ENCODE measurements around the gene MAD2L1BP.
"Not testable (repeated sequence)": the region's sequence is repeated elsewhere in the genome, so short reads cannot be mapped to it uniquely, and the experiment has no call there.

The MAD2L1BP gene, protein sequence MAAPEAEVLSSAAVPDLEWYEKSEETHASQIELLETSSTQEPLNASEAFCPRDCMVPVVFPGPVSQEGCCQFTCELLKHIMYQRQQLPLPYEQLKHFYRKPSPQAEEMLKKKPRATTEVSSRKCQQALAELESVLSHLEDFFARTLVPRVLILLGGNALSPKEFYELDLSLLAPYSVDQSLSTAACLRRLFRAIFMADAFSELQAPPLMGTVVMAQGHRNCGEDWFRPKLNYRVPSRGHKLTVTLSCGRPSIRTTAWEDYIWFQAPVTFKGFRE

GRCh38 chr6:43635387-43636307, at the start of gene MAD2L1BP:
Gene MAD2L1BP (plus strand): TSS chr6:43635840. CDS start chr6:43635876, 36 bp downstream.
- no peaks in the 10 kb centered on the region for H3K27me3 Mint-ChIP-seq
- H3K4me1 Mint-ChIP-seq (ENCODE audit: low read depth): peaks cover 62% of the 10 kb centered on the region
- no peaks in the 10 kb centered on the region for H3K9me3 Mint-ChIP-seq
- peak within 1 kb of the TSS; percentile 94 for H3K27ac Mint-ChIP-seq
- H3K4me3 Mint-ChIP-seq: peak within 1 kb of the TSS; percentile 99
- peaks cover 51% of the 10 kb centered on the region for H3K36me3 Mint-ChIP-seq (ENCODE audit: low read depth)
- intact Hi-C loops (cut with micrococcal nuclease): no loop called here

GRCh38 chr6:43588194-43588593, 47.4 kb upstream of the MAD2L1BP start:
- H3K27ac Mint-ChIP-seq: no peak overlapping the region
- intact Hi-C loops (cut with micrococcal nuclease): no loop called here
- H3K9me3 Mint-ChIP-seq: no peaks in the 10 kb centered on the region
- no peaks in the 10 kb centered on the region for H3K4me1 Mint-ChIP-seq (ENCODE audit: low read depth)
- H3K4me3 Mint-ChIP-seq: no peak overlapping the region
- no peaks in the 10 kb centered on the region for H3K27me3 Mint-ChIP-seq
- H3K36me3 Mint-ChIP-seq (ENCODE audit: low read depth): peaks cover 79% of the 10 kb centered on the region

GRCh38 chr6:43589564-43589963, 46.1 kb upstream of the MAD2L1BP start:
- H3K4me3 Mint-ChIP-seq; H3K4me1 Mint-ChIP-seq (ENCODE audit: low read depth); H3K9me3 Mint-ChIP-seq; H3K27ac Mint-ChIP-seq; H3K27me3 Mint-ChIP-seq; intact Hi-C loops (cut with micrococcal nuclease): not testable (repeated sequence)
- H3K36me3 Mint-ChIP-seq (ENCODE audit: low read depth): peaks cover 66% of the 10 kb centered on the region

- peaks cover 42% of the 10 kb centered on the region for H3K36me3 Mint-ChIP-seq (ENCODE audit: low read depth)
- no peaks in the 10 kb centered on the region for H3K27me3 Mint-ChIP-seq
- no peak overlapping the region for H3K27ac Mint-ChIP-seq
- intact Hi-C loops (cut with micrococcal nuclease): no loop called here
- no peak overlapping the region for H3K4me3 Mint-ChIP-seq
- no peaks in the 10 kb centered on the region for H3K4me1 Mint-ChIP-seq (ENCODE audit: low read depth)
- H3K9me3 Mint-ChIP-seq: no peaks in the 10 kb centered on the region
Measured at GRCh38 chr6:43593938-43594337, 41.7 kb upstream of the MAD2L1BP start.

DNA sequence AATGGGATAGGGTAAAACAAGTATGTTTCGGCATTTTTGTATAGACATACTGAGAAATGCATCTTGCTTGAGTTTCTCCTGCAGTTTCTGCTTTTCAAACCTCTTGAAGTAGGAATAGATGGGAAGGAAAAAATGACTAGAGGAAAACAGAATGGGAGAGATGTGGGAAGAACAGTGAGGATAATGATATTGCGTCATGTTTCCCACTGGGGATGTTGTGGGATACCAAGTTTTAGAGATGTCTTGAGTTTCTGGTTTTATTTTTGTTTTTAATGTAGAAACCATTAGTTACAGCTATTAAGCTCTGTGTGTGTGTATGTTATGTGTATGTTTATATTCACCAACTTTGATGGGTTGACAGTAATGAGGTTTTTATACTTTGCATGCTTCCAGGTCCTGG, 35.0 kb upstream of the MAD2L1BP start:
- H3K4me1 Mint-ChIP-seq (ENCODE audit: low read depth): no peaks in the 10 kb centered on the region
- intact Hi-C loops (cut with micrococcal nuclease): no loop called here
- H3K9me3 Mint-ChIP-seq: no peaks in the 10 kb centered on the region
- peaks cover 77% of the 10 kb centered on the region for H3K36me3 Mint-ChIP-seq (ENCODE audit: low read depth)
- H3K27ac Mint-ChIP-seq: no peak overlapping the region
- no peak overlapping the region for H3K4me3 Mint-ChIP-seq
- H3K27me3 Mint-ChIP-seq: no peaks in the 10 kb centered on the region

GRCh38 chr6:43604174-43604573, 31.5 kb upstream of the MAD2L1BP start:
- H3K36me3 Mint-ChIP-seq (ENCODE audit: low read depth): peaks cover 83% of the 10 kb centered on the region
- H3K9me3 Mint-ChIP-seq: no peaks in the 10 kb centered on the region
- no peak overlapping the region for H3K4me3 Mint-ChIP-seq
- intact Hi-C loops (cut with micrococcal nuclease): no loop called here
- no peak overlapping the region for H3K27ac Mint-ChIP-seq
- no peaks in the 10 kb centered on the region for H3K27me3 Mint-ChIP-seq
- peaks cover 13% of the 10 kb centered on the region for H3K4me1 Mint-ChIP-seq (ENCODE audit: low read depth)

GRCh38 chr6:43606019-43606418, 29.6 kb upstream of the MAD2L1BP start:
- Mint-ChIP-seq H3K27ac (no peak overlapping the region), H3K27me3 (no peaks in the 10 kb centered on the region), H3K9me3 (no peaks in the 10 kb centered on the region), H3K4me1 (ENCODE audit: low read depth) (peaks cover 16% of the 10 kb centered on the region), H3K36me3 (ENCODE audit: low read depth) (peaks cover 77% of the 10 kb centered on the region), H3K4me3 (no peak overlapping the region)
- intact Hi-C loops (cut with micrococcal nuclease): no loop called here

DNA sequence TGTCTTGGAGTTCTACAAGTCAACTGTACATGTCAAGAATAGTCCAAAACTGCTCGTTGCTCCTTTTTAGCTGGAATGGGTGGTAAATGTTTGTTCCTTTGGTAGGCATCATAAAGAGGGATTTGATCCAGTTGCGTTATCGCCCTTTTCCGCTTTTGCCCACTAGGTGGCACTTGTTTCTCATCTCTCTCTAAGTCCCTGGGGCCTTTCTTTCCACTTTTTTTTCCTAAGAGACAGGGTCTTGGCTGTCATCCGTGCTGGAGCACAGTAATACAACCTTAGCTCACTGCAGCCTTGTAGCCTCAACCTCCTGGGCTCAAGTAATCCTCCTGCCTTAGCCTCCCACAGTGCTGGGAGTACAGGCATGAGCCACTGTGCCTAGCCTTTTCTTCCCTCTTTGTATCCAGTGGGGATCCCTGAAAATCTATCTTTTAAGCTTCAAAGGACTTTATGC, 27.3 kb upstream of the MAD2L1BP start:
- Mint-ChIP-seq H3K4me3 (no peak overlapping the region), H3K27me3 (no peaks in the 10 kb centered on the region), H3K4me1 (ENCODE audit: low read depth) (peaks cover 16% of the 10 kb centered on the region), H3K36me3 (ENCODE audit: low read depth) (peaks cover 65% of the 10 kb centered on the region), H3K27ac (peak overlapping the region; percentile 30), H3K9me3 (no peaks in the 10 kb centered on the region)
- intact Hi-C loops (cut with micrococcal nuclease): loop anchor here (2.0 kb wide), 1 partner anchor 472 kb away; no protein-coding TSS in a partner anchor

DNA sequence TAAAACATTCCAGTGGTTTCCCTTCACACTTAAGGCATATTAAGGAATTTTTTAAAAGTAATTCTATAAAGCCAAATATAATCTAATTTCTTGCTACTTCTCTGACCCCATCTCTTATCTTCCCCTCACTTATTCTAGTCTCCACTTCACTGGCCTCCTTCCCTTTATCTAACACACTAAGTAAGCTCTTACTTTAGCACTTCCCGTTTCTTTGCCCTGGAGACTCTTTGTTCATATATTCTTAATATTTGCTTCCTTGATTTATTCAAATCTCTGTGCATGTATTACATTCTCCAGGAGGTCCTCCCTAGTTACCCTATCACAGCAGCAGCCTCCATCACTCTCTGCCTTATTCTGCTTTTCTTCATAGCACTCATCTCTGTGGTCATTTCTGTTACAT, 26.8 kb upstream of the MAD2L1BP start:
- peak overlapping the region; percentile 30 for H3K27ac Mint-ChIP-seq
- peaks cover 66% of the 10 kb centered on the region for H3K36me3 Mint-ChIP-seq (ENCODE audit: low read depth)
- no peaks in the 10 kb centered on the region for H3K27me3 Mint-ChIP-seq
- intact Hi-C loops (cut with micrococcal nuclease): loop anchor here (2.0 kb wide), 1 partner anchor 472 kb away; no protein-coding TSS in a partner anchor
- H3K4me3 Mint-ChIP-seq: no peak overlapping the region
- H3K4me1 Mint-ChIP-seq (ENCODE audit: low read depth): peaks cover 16% of the 10 kb centered on the region
- H3K9me3 Mint-ChIP-seq: no peaks in the 10 kb centered on the region

DNA sequence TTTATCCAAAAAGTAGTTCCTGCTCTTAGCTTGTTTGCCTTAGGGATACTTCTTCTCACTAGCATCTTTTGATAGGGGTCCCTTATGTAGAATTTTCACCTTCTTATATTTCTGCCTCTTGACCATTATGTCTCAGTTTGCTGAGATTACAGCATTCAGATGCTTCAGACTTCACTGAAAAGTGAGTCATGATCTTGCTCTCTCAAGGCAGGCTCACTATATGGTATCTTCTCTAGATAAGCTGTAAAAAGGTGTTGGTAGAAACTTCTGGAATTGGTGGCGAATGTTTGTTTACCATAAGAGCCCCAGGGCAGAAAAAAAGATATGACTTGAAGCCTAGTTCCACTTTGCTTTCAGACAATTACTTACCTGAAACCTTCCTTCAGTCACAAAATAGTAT, 26.2 kb upstream of the MAD2L1BP start:
- H3K4me1 Mint-ChIP-seq (ENCODE audit: low read depth): peaks cover 16% of the 10 kb centered on the region

DNA sequence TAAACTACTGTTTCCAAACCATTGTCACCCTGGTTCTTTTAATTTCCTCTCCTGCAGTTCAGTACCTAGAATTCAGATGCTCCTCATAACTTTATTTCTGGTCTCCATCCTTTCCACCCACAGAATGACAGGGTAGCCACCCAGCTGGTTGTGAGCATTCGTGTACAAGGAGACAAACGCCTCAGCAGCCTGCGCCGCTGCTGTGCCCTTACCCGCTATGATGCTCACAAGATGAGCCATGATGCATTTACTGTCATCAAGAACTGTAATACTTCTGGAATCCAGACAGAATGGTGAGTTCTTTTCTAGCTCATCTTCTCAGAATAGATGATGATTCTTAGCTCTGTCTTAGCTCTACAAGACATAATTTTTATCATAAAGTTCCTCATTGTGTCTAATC, 25.2 kb upstream of the MAD2L1BP start:
- Mint-ChIP-seq H3K36me3 (ENCODE audit: low read depth) (peaks cover 62% of the 10 kb centered on the region), H3K27ac (no peak overlapping the region), H3K4me3 (no peak overlapping the region), H3K9me3 (no peaks in the 10 kb centered on the region), H3K4me1 (ENCODE audit: low read depth) (peaks cover 16% of the 10 kb centered on the region), H3K27me3 (no peaks in the 10 kb centered on the region)
- intact Hi-C loops (cut with micrococcal nuclease): no loop called here

More for the DNA sequence above, 26.2 kb upstream of the MAD2L1BP start:
- H3K4me3 Mint-ChIP-seq: no peak overlapping the region
- H3K27ac Mint-ChIP-seq: no peak overlapping the region
- intact Hi-C loops (cut with micrococcal nuclease): loop anchor here (2.0 kb wide), 1 partner anchor 471 kb away; no protein-coding TSS in a partner anchor
- H3K27me3 Mint-ChIP-seq: no peaks in the 10 kb centered on the region
- no peaks in the 10 kb centered on the region for H3K9me3 Mint-ChIP-seq
- peaks cover 65% of the 10 kb centered on the region for H3K36me3 Mint-ChIP-seq (ENCODE audit: low read depth)

- peak overlapping the region; percentile 26 for H3K27ac Mint-ChIP-seq
- intact Hi-C loops (cut with micrococcal nuclease): no loop called here
- H3K4me1 Mint-ChIP-seq (ENCODE audit: low read depth): peaks cover 7% of the 10 kb centered on the region
- H3K4me3 Mint-ChIP-seq: no peak overlapping the region
- no peaks in the 10 kb centered on the region for H3K27me3 Mint-ChIP-seq
- no peaks in the 10 kb centered on the region for H3K9me3 Mint-ChIP-seq
- peaks cover 39% of the 10 kb centered on the region for H3K36me3 Mint-ChIP-seq (ENCODE audit: low read depth)
Measured at GRCh38 chr6:43613721-43614395, 21.8 kb upstream of the MAD2L1BP start.

GRCh38 chr6:43614396-43614730, 21.3 kb upstream of the MAD2L1BP start:
- H3K27ac Mint-ChIP-seq: no peak overlapping the region
- intact Hi-C loops (cut with micrococcal nuclease): no loop called here
- H3K27me3 Mint-ChIP-seq: no peaks in the 10 kb centered on the region
- H3K9me3 Mint-ChIP-seq: no peaks in the 10 kb centered on the region
- H3K4me3 Mint-ChIP-seq: no peak overlapping the region
- peaks cover 2% of the 10 kb centered on the region for H3K4me1 Mint-ChIP-seq (ENCODE audit: low read depth)
- H3K36me3 Mint-ChIP-seq (ENCODE audit: low read depth): peaks cover 39% of the 10 kb centered on the region

Data from dendritic cell treated with granulocyte-macrophage colony-stimulating factor and Interleukin-4, amounts not matched to agents 40 ng/mL and 50 ng/mL, for 4 days (primary cell).